Fibroblast of villous mesenchyme (primary cell): ENCODE results near the gene STIM2. TPM values are rescaled to one million over a fixed set of nuclear protein-coding genes. Genes with fewer than 3 reads are reported as not detected.

Experiments used
- DNase-seq: peaks from one replicate; pipeline ENCODE4 v3.0.0-alpha.2; 2010; ENCODE audit warnings: low read depth
- H3K4me3 ChIP-seq: 2 replicates; pipeline ENCODE4 v1.5.1; 2011; ENCODE audit warnings: low read depth, mild to moderate bottlenecking, low read length
- total RNA-seq: library from RNA; depleted of rRNA; stranded (reverse); fragments of >200 nt; gene quantifications from 2 replicates; pipeline ENCODE4 v1.2.3, GENCODE V29; 2012
- TF ChIP-seq, protein P1 (sequence below): IDR thresholded peaks from 2 replicates; pipeline ENCODE4 v1.5.1; 2012; ENCODE audit warnings: low read depth, mild to moderate bottlenecking, low read length; ENCODE audit not compliant: insufficient read depth

The STIM2 gene
- total RNA-seq, 1 donor, result 21.6 TPM

DNA sequence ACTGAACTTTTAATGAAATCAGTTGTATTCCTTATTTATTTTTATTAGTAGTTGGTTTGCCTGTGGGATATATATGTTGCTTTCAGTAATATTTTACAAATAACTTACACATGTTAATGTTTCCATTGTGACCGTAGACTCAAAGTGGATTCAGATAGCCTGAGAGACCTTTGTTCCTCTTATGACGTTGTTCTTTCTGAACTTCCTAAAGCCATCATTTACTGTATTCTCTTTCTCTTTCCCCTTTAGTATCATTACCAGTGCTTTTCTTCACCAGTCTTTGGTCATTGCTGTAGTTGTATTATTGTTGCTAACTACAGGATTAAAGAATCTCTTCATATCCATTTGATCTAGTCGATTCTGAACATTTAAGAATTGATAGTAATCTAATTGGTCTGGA, 4.3 kb downstream of the STIM2 start:
- TF ChIP-seq, protein P1, sequence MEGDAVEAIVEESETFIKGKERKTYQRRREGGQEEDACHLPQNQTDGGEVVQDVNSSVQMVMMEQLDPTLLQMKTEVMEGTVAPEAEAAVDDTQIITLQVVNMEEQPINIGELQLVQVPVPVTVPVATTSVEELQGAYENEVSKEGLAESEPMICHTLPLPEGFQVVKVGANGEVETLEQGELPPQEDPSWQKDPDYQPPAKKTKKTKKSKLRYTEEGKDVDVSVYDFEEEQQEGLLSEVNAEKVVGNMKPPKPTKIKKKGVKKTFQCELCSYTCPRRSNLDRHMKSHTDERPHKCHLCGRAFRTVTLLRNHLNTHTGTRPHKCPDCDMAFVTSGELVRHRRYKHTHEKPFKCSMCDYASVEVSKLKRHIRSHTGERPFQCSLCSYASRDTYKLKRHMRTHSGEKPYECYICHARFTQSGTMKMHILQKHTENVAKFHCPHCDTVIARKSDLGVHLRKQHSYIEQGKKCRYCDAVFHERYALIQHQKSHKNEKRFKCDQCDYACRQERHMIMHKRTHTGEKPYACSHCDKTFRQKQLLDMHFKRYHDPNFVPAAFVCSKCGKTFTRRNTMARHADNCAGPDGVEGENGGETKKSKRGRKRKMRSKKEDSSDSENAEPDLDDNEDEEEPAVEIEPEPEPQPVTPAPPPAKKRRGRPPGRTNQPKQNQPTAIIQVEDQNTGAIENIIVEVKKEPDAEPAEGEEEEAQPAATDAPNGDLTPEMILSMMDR, result no peak
- H3K4me3 ChIP-seq, result no peak overlapping the region
- DNase-seq, result no peak

DNA sequence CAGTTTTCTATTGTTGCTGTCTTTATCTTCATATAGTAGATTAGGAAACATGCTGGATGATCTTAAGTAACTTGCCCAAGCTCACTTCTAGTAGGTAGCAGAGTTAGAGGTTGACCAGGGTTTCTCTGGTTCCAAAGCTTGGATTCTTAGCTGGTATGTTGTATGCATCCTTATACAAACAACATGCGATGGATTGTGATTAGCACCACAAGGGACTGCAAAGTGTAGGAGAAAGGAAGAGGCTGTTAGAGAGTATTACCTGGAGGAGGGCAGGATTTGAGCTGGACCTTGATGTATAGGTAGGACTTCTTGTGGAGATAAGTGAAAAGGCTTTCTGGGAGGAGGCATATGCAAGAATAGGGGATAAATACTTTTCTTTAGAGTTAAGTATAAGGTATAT, 5.6 kb downstream of the STIM2 start:
- TF ChIP-seq, protein P1, result no peak
- H3K4me3 ChIP-seq, result no peak overlapping the region
- DNase-seq, result no peak

DNA sequence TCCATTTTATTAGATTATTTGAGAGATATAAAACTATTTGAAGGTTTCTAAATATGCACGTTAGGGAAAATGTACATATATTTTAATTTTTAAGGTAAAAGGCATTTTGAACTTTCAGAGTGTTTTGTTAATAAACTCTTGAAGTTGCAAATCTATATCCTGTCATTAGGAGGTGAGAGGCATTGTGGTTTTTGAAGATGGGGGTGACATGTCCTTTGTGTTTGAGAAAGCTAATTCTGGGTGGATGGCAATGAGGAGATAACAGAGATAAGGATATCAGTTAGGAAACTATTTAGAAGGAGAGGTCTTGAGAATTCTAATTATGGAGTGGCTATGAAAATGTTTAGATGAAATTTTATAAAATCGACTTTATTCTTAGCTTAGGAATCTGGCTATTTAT, 6.1 kb downstream of the STIM2 start:
- H3K4me3 ChIP-seq, result no peak overlapping the region
- TF ChIP-seq, protein P1, result no peak
- no peak for DNase-seq

DNA sequence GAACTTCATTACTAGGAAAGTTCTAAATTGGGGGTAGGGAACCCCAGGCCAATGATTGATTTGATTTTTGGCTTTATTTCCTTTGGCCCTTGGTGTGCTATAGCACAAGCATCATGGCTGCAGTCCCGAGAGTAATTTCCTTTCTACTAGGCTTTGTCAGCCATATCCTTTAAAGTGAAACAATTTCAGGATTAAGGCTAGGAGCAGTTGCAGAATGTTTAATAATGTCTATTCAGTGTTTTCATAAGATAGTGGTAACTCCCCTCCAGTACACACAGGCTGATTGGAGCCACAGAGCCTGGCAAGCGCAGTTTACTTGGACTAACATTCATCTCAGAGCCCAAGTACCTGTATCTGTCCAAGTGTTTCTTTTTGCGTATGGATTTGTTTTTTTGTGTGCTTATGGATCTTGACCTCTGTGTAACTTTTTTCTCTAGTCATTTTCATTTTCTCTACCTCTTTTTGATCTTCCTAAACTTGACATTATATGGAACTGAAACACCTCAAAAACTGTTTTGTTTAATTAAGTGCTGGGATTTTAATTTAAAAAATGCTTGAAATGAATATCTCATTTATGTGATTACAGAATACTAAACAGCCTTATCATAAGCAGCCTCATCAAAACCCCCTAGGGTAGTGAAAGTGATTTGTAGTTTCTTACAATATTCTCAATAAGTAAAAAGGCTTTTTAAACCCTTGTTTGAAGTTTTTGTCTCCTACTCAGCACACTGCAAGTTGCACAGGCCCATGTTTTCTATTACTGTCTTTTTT, 7.5 kb downstream of the STIM2 start:
- H3K4me3 ChIP-seq, result no peak overlapping the region
- TF ChIP-seq, protein P1, result no peak
- no peak for DNase-seq

DNA sequence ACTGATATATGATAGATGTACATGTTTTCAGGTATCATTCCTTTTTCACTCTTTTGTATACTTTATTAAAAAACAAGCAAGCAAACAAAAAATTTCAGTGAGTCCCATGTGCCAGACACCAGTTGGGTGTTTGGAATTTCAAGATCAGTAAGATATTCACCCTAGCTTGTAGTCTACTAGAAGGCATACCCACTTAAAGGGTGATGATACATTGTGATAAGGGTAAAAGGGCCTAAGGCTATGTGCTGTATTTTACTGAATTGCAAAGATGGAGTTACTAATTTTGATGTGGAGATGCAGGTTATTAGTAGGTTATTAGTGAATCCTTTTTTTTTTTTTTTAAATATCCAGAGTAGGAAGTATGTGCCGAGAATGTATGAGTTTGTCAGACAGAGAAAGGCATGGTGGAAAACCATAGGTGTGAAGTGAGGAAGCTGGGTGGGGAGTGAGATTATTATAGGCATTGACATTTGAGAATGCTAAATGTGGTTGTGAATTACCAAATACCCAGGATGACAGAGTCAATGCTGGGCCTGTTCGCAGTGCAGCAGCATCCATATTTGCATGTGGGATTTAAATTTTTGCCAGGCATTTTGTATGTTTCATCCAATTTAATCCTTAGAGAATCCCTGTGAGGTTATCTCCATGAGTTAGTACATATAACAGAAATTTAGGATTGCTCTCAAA, 10.1 kb downstream of the STIM2 start:
- no peak for DNase-seq
- H3K4me3 ChIP-seq, result no peak overlapping the region
- TF ChIP-seq, protein P1, result no peak

DNA sequence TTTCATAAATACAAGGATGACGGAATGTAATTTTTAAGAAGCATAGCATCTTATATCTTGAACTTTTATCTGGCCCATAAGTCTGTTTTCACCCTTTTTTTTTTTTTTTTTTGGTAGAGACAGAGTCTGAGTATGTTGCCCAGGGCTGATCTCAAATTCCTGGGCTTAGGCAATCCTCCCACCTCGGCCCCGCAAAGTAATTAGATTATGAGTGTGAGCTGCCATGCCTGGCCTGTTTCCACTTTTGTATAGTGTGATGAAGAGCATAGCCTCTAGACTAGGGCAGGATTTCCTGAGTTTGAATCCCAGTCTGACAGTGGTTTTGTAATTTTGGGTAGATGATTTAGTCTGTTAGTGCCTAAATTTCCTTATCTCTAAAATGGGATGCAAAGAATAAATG, 11.0 kb downstream of the STIM2 start:
- H3K4me3 ChIP-seq, result no peak overlapping the region
- DNase-seq, result no peak

More for the DNA sequence above, 11.0 kb downstream of the STIM2 start:
- TF ChIP-seq, protein P1, result no peak
